Measurements from ENCODE around the gene CHRNA5.

CHRNA5 gene

DNA sequence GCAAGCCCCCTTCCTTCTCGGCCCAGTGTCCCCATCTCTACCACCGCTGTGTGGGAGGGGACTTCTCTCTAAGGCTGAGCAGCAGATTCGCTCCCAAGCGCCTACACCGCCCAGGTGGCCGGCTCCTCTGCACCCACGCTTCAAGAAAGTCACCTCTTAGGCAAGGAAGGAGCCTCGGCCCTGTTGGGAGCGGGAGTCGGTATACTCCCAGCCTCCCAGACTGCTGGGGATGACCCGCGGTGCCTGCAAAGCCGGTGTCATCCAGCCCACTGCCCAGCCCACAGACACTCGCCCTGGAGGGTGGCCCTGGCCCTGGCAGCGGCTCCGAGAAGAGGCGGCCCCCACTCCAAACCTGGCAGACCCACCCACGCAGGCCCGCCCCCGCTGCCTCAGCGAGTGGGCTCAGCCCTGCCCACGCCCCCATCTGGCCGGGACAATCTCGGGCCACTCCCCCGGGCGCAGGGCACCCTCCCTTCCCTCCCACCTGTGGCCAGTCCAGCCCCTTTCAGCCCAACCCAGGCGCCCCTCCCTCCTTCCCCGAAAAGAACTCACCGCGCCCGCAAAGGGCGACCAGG lies 75.3 kb downstream of the CHRNA5 start:
- Histone ChIP-seq H3K36me3 (peaks cover 5% of the 10 kb centered on the region; the same call in 1 of the 2 replicates), H3K9me3 (ENCODE audit: severe bottlenecking) (peaks cover 5% of the 10 kb centered on the region), H3K4me3 (ENCODE audit: low read depth, low read length) (peak overlapping the region; percentile 54), H3K27ac (peak overlapping the region; percentile 97), H3K27me3 (ENCODE audit: insufficient read depth, low read depth, severe bottlenecking) (no peaks in the 10 kb centered on the region)
- peak; percentile 91 for DNase-seq
- TF ChIP-seq, protein P1, sequence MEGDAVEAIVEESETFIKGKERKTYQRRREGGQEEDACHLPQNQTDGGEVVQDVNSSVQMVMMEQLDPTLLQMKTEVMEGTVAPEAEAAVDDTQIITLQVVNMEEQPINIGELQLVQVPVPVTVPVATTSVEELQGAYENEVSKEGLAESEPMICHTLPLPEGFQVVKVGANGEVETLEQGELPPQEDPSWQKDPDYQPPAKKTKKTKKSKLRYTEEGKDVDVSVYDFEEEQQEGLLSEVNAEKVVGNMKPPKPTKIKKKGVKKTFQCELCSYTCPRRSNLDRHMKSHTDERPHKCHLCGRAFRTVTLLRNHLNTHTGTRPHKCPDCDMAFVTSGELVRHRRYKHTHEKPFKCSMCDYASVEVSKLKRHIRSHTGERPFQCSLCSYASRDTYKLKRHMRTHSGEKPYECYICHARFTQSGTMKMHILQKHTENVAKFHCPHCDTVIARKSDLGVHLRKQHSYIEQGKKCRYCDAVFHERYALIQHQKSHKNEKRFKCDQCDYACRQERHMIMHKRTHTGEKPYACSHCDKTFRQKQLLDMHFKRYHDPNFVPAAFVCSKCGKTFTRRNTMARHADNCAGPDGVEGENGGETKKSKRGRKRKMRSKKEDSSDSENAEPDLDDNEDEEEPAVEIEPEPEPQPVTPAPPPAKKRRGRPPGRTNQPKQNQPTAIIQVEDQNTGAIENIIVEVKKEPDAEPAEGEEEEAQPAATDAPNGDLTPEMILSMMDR (IDR thresholded peaks at IDR 0.05; ENCODE audit: low read depth, low read length): no peak

GRCh38 chr15:78641102-78641748 lies 75.9 kb downstream of the CHRNA5 start, which contains the start of gene CHRNB4:
Gene CHRNB4 (minus strand): TSS chr15:78641210. CDS start chr15:78641133, 77 bp downstream.
- Histone ChIP-seq H3K27ac (peak within 1 kb of the TSS; percentile 97), H3K9me3 (ENCODE audit: severe bottlenecking) (peaks cover 5% of the 10 kb centered on the region), H3K27me3 (ENCODE audit: insufficient read depth, low read depth, severe bottlenecking) (no peaks in the 10 kb centered on the region), H3K4me3 (ENCODE audit: low read depth, low read length) (peak within 1 kb of the TSS; percentile 54), H3K36me3 (peaks cover 5% of the 10 kb centered on the region; the same call in 1 of the 2 replicates)
- TF ChIP-seq, protein P1 (IDR thresholded peaks at IDR 0.05; ENCODE audit: low read depth, low read length): peak; percentile 49; the same call in 1 of the 2 replicates
- peak; percentile 91 for DNase-seq

DNA sequence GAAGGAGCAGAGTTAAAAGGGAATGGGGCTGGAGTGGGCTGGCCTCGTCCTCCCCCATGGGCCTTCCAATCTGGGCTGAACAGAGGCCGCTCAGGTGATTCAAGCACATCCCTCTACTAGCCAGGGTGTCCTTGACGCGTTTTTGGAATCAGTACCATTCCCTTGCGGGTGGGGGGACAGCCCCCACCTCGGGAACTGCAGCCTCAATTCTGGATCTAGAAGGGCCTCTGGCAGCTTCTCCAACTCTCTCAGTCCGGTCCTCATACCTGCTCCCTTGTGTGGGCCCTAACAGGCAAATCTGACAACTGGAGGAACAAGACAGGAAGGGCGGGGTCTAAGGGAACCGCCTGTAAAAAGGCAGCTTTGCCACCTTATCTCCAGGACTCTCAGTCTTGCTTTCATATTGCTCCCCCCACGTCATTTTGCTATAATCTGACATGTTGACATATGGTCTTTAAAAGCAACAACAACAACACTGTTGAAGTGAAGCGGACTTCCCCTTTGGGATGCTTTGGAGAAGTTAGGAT lies 76.5 kb downstream of the CHRNA5 start:
- DNase-seq: peak; percentile 46
- Histone ChIP-seq H3K4me3 (ENCODE audit: low read depth, low read length) (peak overlapping the region; percentile 54), H3K36me3 (peaks cover 3% of the 10 kb centered on the region; the same call in 1 of the 2 replicates), H3K9me3 (ENCODE audit: severe bottlenecking) (peaks cover 5% of the 10 kb centered on the region), H3K27ac (peak overlapping the region; percentile 97), H3K27me3 (ENCODE audit: insufficient read depth, low read depth, severe bottlenecking) (no peaks in the 10 kb centered on the region)
- TF ChIP-seq, protein P1 (IDR thresholded peaks at IDR 0.05; ENCODE audit: low read depth, low read length): no peak

DNA sequence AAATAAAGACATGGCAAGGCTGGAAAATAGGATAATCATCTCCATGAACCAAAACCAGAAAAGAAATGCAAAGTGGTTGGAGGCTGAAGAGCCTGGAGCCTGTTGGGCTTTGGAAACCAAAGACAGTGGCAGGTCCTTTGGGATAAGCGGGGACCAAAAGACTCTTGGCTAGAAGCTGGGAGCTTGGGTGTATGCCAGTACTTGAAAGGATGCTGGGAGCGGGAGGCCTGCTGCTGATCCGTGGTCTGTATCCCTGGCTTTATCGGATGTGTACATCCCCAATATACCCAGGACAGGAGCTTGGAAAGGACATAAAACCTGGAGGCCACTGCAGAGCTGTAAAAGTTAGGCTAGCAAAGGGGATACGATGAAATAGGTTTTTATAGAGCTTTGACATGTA lies 77.0 kb downstream of the CHRNA5 start:
- Histone ChIP-seq H3K27ac (peak overlapping the region; percentile 97), H3K4me3 (ENCODE audit: low read depth, low read length) (peak overlapping the region; percentile 54), H3K27me3 (ENCODE audit: insufficient read depth, low read depth, severe bottlenecking) (no peaks in the 10 kb centered on the region), H3K36me3 (no peaks in the 10 kb centered on the region), H3K9me3 (ENCODE audit: severe bottlenecking) (peaks cover 5% of the 10 kb centered on the region)
- TF ChIP-seq, protein P1 (IDR thresholded peaks at IDR 0.05; ENCODE audit: low read depth, low read length): no peak
- no peak for DNase-seq

Measured in WERI-Rb-1 (cell line).